D341Med (cell line): ENCODE results near the gene GOLGA8R.
"Not testable (repeated sequence)": the region's sequence is repeated elsewhere in the genome, so short reads cannot be mapped to it uniquely, and the experiment has no call there.

Experiments used
- DNase-seq: peaks from one replicate; pipeline ENCODE4 v3.0.0; 2012; ENCODE audit warnings: low spot score

GOLGA8R gene, protein sequence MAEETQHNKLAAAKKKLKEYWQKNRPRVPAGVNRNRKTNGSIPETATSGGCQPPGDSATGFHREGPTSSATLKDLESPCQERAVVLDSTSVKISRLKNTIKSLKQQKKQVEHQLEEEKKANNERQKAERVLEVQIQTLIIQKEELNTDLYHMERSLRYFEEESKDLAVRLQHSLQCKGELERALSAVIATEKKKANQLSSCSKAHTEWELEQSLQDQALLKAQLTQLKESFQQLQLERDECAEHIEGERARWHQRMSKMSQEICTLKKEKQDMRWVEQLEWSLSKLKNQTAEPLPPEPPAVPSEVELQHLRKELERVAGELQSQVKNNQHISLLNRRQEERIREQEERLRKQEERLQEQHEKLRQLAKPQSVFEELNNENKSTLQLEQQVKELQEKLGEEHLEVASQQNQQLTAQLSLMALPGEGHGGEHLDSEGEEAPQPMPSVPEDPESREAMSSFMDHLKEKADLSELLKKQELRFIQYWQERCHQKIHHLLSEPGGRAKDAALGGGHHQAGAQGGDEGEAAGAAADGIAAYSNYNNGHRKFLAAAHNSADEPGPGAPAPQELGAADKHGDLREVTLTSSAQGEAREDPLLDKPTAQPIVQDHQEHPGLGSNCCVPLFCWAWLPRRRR

DNA sequence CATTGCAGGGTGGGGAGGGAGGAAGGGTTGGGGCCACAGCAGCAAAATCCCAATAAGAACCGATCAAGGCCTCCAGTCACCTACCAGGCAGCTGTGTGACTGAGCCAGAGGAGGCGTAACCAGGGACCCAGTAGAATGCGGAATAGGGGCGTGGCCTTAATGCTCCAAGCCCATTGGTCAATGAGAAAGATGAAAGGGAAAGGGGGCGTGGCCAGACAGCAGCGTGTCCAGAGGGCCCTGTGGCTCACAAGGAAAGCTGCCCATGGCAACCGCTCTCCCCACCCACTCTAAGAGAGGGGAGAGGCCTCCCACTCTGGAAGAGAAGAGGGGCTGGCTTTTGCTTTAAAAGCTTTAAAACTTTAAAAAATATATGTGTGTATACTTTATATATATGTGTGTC is at the start of gene GOLGA8R:
TSS of gene GOLGA8R (minus strand) at position 101 of the 400 bp plus-strand sequence. CDS start at position 3, 98 bp downstream.
- DNase-seq: not testable (repeated sequence)

DNA sequence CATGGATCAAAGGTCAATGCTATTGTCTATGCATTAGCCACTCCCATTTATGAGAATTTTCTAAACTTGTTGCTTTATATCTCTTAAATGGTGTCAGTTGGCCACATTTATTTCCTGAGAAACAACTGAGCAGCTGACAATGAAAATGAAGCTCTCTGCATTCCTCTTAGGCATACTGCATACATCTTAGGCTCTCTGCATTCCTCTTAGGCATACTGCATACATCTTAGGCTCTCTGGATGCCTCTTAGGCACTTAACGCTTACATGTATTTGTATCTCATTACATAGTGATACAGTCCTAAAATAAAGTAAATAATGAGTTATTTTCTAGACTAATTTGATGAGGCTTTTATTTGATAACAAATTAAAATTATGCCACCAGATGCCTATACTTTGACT is 49.8 kb upstream of the GOLGA8R start:
- DNase-seq: not testable (repeated sequence)

DNA sequence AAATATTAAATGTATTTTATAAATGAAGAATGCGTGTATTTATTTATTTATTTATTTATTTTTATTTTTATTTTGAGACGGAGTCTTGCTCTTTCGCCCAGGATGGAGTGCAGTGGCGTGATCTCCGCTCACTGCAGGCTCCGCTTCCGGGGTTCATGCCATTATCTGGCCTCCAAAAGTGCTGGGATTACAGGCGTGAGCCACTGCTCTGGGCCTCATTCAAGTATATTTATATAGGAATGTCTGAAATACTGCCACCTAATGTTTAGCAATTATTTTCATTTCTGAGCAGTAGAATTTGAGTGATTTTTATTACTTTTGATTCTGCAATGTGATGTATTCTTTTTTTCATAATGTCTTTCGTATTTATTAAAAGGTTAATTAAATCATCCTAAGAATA is 48.1 kb upstream of the GOLGA8R start:
- not testable (repeated sequence) for DNase-seq

DNA sequence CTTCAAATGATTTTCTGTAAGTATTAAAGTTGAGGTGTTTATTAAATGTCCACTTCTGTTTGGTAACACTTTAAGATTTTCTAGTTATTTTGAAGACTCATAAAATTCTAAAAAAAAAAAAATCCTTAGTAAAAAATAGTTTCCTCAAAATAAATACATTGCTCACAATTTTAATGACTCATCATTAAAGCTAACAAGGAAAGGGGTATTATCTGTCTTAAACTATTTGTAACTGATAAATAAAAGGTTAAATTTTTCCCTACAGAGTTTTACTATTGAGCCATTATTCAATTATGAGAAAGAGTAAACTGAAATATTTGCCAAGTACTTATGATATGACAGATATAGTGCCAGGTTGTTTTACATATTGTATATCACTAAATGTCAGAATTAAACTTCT is 38.6 kb upstream of the GOLGA8R start:
- DNase-seq: not testable (repeated sequence)

DNA sequence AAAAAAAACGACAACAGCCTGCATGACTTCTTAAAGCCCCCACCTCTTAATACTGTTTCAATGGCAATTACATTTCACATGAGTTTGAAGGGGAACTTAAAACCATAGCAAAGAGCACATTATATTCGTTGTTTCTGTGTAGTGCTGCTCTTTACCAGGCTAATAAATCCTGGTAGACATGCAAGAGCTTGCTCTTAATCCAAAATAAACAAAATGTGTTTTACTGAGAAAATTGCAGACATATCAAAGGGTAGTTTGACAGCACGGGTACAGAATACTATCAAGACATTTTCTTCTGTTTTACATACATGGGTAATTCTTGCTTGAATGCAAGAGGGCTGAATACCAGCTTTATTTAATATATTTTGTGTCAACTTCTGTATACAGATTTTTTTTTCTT is 24.3 kb upstream of the GOLGA8R start:
- DNase-seq: not testable (repeated sequence)

DNA sequence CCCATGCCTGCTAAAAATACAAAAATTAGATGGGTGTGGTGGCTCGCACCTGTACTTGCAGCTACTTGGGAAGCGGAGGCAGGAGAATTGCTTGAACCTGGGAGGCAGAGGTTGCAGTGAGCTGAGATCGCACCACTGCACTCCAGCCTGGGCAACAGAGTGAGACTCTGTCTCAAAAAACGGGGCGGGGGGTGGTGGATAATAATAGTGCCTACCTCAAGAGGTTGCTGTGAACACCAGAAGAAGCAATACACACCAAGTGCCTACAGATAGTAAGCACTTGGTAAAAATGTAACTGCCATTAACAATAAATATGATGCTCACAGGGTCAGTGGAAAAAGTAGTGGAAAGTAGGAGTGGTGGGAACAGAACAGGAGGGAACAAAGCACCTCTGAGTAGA is 21.8 kb upstream of the GOLGA8R start:
- not testable (repeated sequence) for DNase-seq

DNA sequence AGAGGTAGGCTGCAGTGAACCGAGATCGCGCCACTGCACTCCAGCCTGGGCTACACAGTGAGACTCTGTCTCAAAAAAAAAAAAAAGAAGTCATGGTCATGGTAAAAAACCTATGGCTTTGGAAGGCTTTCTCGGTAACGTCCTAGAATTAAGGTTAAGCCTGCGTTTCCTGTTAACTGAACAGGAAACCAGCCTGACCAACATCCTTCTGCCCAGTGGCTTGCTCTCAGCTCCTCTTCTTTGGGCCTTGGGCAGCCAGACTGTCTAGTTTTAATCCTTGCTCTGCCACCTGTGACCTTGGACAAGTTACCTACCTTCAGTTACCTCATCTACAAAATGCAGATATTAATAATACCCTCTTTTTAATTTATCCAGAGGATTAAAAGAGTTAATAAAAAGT is 6.7 kb upstream of the GOLGA8R start:
- DNase-seq: not testable (repeated sequence)

DNA sequence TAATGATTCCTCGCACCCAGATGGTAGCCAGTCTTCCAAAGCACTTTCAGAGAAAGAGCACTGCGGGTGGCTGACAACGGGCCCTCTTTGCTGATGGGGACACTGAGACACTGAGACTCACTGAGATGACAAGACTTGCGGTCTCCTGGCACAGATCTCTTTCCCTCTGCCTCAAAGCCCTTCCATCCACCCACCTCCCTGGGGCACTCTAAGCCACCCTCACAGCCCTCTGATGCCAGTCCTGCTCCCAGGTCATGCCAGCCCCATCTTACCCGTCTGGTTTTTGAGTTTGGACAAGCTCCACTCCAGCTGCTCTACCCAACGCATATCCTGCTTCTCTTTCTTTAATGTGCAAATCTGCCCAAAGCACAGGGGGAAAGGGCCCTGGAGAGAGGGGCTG is 6.4 kb downstream of the GOLGA8R start:
- not testable (repeated sequence) for DNase-seq

DNA sequence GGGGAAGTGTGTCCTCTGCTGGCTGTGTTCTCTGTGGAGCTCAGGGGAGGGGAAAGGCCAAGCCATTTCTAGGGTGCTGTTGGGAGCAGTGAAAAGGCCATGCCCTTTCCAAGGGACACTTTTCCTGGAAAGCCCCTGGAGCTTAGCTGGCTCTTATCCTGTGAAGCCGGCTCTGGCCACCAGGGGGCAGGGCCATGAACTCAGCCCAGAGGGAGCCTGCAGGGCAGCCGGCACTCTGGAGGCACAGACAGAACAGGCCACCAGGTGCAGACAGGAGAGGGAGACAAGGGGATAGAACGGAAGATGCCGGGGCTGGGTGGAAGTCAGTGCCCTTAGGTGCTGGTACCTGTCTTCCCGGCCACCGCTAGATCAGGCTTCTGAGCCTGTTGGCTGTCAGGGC is 15.1 kb downstream of the GOLGA8R start:
- DNase-seq: not testable (repeated sequence)

DNA sequence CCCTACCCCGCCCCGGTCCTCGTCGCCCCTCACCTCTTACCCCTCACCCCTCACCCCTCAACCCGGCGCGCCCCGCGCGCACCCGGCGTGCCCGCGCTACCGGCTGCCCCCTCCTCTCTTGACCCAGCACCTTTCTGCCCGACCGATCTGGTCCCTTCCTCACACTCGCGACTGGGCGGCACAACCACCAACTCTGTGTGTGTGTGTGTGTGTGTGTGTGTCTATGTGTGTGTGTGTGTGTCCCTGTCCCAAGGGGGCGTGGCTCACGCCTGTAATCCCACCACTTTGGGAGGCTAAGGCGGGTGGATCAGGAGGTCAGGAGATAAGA is 20.4 kb downstream of the GOLGA8R start:
- not testable (repeated sequence) for DNase-seq

DNA sequence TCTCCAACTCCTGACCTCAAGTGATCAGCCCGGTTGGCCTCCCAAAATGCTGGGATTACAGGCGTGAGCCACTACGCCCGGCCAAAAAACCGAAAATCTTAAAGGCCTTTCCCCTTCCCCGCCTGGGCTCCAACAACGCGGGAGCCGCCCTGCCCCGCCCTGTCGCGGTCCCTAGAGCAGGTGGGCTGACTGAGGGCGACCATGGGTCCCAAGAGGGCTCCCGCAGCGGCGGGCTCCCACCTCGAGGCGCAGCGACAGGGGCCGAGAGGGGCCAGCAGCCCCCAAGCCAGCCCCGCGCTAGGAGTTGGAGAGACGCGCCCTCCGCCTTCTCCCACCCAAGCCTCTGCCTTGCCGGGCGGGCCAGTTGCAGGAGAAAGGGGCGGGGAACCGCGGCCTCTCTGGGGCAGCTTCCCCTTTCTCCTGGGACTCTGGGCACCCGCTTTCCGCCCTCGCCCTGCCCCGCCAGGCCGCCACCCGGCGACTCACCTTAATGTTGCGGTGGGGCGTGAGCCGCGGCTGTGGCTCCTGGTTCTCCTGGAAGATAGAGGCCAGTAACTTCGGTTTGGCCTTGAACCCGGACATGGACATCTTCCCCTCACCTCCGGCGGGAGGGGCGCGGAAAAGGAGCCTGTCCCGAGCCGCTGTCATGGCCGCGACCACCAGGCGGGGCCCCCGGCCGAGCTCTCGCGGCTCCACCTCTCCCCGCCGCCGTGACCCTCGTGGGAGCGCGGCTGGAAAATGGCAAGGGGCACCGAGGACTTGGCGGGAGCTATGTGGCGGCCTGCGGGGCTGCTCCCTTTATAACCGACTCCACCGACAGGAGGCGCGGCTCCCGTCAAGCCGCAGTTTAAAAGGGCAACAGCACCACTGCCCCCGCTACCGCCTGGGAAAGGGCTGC is 21.0 kb downstream of the GOLGA8R start, which contains the start of gene CHRFAM7A:
TSS of gene CHRFAM7A (minus strand) at position 775 of the 898 bp plus-strand sequence. CDS start 10,189 bp downstream, outside the sequence.
- DNase-seq: not testable (repeated sequence)

DNA sequence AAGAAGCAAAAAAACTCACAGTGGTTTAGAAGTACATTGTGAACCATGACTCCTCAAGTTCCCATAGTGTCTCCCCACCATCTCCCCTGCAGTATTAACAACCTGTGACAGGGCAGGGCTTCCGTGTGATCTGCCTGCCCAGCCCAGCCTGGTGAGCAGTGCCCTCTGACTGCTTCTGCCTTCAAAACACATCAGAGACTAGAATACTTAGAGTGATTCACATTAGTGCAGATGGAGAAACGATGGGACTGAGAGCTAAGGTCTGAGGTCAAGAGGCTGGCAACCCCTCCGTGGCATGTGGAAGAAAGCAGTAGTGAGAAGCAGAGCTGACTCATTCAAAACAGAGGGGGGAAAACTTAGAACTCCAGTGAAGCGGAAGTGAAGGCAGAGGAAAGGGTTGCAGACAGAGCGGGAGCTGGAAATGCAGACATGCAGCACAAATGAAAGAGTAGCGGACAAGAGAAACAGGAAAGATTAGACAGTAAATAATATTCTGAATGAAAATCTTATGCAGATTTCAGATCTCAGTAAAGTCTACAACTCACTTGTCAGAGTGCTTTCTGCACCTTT is 27.7 kb downstream of the GOLGA8R start:
- not testable (repeated sequence) for DNase-seq

DNA sequence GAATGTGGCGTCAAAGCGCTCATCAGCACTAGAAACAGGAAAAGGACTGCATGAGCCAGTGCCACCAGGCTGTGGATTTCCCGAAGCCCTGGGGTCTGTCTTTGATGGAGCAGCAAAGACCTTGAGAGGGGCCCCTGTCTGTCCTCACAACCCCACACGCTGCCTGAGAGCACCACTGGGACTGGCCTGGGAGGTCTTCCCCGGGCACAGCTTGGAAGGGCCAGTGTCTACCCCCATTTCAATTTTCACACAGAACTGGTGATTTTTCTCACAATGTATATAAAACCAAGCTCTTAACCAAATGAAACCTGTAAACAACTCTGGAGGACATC is 37.0 kb downstream of the GOLGA8R start:
- not testable (repeated sequence) for DNase-seq

DNA sequence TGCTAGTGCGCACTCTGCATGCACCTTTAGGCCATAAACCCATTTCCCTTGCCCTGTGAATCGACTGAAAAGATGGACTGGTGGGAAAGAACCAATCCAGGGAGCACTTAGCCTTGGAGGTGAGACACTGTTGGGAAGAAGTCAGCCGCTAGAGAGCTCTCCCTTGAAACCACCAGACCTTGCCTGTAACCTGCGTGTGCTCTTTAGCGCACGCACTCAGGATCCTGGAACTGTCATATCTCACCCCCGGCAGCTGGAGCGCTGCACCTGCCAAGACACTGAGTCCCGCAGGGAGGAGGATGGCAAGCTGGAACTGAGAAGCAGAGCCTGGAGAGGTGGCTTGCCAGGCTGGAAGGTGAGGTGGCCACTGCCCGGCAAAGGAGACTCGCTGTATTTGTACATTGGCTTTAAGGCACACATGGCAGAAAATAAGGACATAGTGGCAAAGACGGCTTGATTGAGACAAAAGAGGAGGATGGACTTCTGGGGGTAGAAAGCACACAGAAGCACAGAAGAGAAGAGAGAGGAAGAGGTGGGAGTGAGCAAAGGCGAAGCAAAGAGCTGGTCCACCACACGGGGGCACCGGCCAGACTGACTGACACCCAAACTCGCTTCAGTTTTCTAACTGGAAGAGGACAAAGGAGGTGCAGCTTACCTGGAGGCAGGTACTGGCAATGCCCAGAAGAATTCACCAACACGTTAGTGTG is 37.5 kb downstream of the GOLGA8R start:
- not testable (repeated sequence) for DNase-seq

DNA sequence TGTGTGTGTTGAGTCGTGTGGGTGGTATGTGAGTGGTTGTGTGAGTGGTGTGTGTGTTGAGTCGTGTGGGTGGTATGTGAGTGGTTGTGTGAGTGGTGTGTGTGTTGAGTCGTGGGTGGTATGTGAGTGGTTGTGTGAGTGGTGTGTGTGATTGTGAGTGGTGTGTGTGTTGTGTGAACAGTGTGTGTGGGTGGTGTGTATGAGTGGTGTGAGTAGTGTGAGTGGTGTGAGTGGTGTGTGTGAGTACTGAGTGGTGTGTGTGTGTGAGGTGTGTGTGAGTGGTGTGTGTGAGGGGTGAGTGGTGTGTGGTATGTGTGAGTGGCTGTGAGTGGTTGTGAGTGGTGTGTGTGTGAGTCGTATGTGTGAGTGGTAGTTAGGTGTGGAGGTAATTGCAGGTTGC is 38.2 kb downstream of the GOLGA8R start:
- not testable (repeated sequence) for DNase-seq

DNA sequence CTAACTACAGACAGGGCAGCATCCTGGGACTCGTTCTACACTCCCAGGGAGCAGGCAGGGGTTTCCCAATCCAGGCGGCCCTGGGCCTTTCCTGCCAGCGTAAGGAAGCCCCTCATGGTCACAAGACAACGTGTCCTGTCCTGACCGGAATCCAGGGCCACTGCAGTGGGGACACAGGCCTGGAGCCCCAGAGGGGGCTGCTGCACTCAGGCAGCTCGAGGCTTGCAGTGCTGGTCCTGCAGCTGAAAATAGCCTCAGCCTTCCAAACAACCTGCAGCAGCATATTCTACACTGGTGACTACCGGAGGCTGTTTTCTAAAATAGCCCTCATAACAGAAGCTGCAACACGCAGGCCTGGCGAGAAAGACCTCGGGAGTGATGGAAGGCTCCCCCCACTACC is 39.2 kb downstream of the GOLGA8R start:
- DNase-seq: not testable (repeated sequence)

DNA sequence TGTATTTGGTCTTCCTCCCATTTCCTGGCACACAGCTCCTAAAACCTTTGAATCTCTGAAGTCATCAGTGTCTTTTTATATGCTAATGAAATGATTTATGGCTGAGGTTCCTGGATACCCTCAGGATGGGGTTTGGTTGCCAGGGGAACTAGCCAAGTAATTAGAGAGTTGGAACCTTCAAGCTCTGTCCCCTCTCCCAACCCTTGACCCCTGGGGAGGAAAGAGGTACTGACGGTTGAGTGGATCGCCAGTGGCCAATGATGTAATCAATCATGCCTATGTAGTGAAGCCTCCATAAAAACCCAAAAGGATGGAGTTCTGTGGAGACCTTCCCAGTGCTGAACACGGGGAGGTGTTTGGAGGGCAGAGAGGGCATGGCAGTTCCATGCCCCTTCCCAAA is 45.8 kb downstream of the GOLGA8R start:
- DNase-seq: not testable (repeated sequence)

DNA sequence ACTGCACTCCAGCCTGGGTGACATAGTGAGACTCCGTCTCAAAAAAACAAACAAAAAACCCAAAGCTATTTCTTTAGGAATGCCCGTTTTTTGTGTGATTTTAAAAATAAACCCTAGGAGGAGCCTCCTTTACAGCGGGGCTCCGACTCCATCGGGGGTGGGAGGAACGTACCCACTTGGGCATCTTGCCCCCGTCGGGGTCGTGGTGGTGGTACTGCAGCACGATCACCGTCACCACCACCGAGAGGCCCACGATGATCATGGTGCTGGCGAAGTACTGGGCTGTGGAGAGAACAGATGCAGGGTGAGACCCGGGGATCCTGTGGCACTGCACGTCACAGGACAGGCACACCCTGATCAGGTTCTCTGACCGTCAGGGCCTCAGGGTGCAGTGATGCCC is 46.8 kb downstream of the GOLGA8R start:
- not testable (repeated sequence) for DNase-seq

DNA sequence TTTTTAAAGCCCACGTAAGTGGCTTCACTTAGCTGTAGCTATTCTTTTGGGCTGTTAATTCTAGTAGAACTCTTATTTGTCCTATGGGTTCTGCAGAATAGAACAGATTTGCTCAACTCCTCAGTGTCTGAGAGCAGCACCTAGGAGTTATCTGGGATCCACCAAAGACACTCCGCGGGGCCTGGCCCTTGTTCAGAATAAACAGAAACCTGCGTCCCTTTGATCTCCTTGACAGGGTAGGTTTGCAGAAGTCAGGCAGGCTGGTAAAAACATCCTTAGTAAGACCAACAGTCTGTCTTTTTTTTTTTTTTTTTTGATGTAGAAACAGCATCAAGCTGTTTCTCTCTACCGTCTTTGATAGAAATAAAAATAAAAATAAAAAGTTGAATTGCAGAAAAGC is 52.7 kb downstream of the GOLGA8R start:
- not testable (repeated sequence) for DNase-seq

DNA sequence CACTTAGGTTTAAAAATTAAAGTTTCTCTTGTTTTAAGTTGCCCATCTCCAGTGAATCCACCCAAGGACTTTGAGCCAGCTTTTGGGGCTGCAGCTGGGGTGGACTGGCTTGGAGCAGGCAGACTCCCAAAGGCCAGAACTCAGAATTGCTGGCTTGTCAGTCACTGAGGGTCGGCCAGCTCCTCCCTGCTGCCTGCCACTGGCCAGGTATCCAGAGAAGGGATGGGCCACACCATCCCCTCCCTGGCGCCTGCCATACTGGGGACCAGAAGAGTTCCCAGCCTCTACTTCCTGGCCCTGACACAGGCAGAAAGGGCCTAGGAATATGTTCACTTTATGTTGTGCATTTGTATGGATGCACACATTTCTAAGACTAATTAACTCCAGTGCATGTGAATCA is 53.1 kb downstream of the GOLGA8R start:
- DNase-seq: not testable (repeated sequence)

DNA sequence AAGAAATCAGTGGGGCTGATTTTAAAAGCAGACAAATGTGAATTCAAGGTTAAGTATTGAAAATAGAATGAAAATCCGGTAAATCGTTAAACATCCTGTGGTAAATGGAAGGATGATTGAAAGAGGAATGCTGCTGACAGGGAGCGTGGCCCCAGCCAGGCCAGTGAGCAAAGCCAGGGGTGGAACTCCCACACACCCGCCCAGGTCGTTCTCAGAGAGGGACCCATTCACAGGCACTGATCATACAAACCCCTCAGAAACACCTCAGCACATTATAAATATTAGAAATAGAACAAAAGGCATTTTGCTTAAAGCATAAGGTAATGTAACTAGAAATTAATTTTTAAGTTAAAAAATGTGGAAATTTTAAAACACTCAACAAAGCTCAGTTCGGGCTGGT is 59.0 kb downstream of the GOLGA8R start:
- not testable (repeated sequence) for DNase-seq
